ENCODE data around the gene C10orf71. TPM values are rescaled to one million over a fixed set of nuclear protein-coding genes. Genes with fewer than 3 reads are reported as not detected.

Gene C10orf71
- total RNA-seq, 1 experiment from 2014 or later, result not detected

- intact Hi-C loops (cut with micrococcal nuclease; ENCODE audit: unreplicated experiment), result no loop called here
- POLR2A ChIA-PET (ENCODE audit: low non-redundant PET), result no interaction called here
- no peak for DNase-seq (ENCODE audit: low spot score)
- BruUV-seq (replicated peaks), result no TSS peak
- no peaks in the 10 kb centered on the region for H3K9me3 ChIP-seq (ENCODE audit: low read depth, low read length, poor library complexity, severe bottlenecking)
- H3K27ac ChIP-seq (ENCODE audit: low read depth, low read length, poor library complexity, severe bottlenecking), result no peak overlapping the region
- no peaks in the 10 kb centered on the region for H3K36me3 ChIP-seq (ENCODE audit: insufficient read depth, low read length, poor library complexity, severe bottlenecking)
- CTCF ChIA-PET, result no interaction called here
- peaks cover 17% of the 10 kb centered on the region for H3K27me3 ChIP-seq (replicated peaks; ENCODE audit: insufficient read depth, low read depth, low read length, poor library complexity)
- H3K4me1 ChIP-seq (ENCODE audit: insufficient read depth, low read length, poor library complexity, severe bottlenecking), result no peaks in the 10 kb centered on the region
- no peak for TF ChIP-seq EZH2 (IDR thresholded peaks at IDR 0.05; ENCODE audit: borderline replicate concordance, low read depth, low read length, poor library complexity, severe bottlenecking)
- no peak for TF ChIP-seq CTCF (conservative IDR thresholded peaks at IDR 0.05; ENCODE audit: low read depth, low read length)
- H3K4me3 ChIP-seq (ENCODE audit: low read depth, low read length, poor library complexity, severe bottlenecking), result no peak overlapping the region
Observed at GRCh38 chr10:49278497-49278981, 20.4 kb upstream of the C10orf71 start.

- POLR2A ChIA-PET (ENCODE audit: low non-redundant PET), result no interaction called here
- TF ChIP-seq CTCF (conservative IDR thresholded peaks at IDR 0.05; ENCODE audit: low read depth, low read length), result no peak
- TF ChIP-seq EZH2 (IDR thresholded peaks at IDR 0.05; ENCODE audit: borderline replicate concordance, low read depth, low read length, poor library complexity, severe bottlenecking), result no peak
- intact Hi-C loops (cut with micrococcal nuclease; ENCODE audit: unreplicated experiment), result no loop called here
- Histone ChIP-seq H3K4me1 (ENCODE audit: insufficient read depth, low read length, poor library complexity, severe bottlenecking) (no peaks in the 10 kb centered on the region), H3K27me3 (replicated peaks; ENCODE audit: insufficient read depth, low read depth, low read length, poor library complexity) (peaks cover 17% of the 10 kb centered on the region), H3K9me3 (ENCODE audit: low read depth, low read length, poor library complexity, severe bottlenecking) (no peaks in the 10 kb centered on the region), H3K27ac (ENCODE audit: low read depth, low read length, poor library complexity, severe bottlenecking) (no peak overlapping the region), H3K36me3 (ENCODE audit: insufficient read depth, low read length, poor library complexity, severe bottlenecking) (no peaks in the 10 kb centered on the region), H3K4me3 (ENCODE audit: low read depth, low read length, poor library complexity, severe bottlenecking) (no peak overlapping the region)
- CTCF ChIA-PET, result no interaction called here
- BruUV-seq (replicated peaks), result no TSS peak
- DNase-seq (ENCODE audit: low spot score), result no peak
Observed at GRCh38 chr10:49279015-49279880, 19.7 kb upstream of the C10orf71 start.

- Histone ChIP-seq H3K27me3 (replicated peaks; ENCODE audit: insufficient read depth, low read depth, low read length, poor library complexity) (peaks cover 12% of the 10 kb centered on the region), H3K36me3 (ENCODE audit: insufficient read depth, low read length, poor library complexity, severe bottlenecking) (no peaks in the 10 kb centered on the region), H3K4me3 (ENCODE audit: low read depth, low read length, poor library complexity, severe bottlenecking) (no peak overlapping the region), H3K4me1 (ENCODE audit: insufficient read depth, low read length, poor library complexity, severe bottlenecking) (no peaks in the 10 kb centered on the region), H3K9me3 (ENCODE audit: low read depth, low read length, poor library complexity, severe bottlenecking) (no peaks in the 10 kb centered on the region), H3K27ac (ENCODE audit: low read depth, low read length, poor library complexity, severe bottlenecking) (no peak overlapping the region)
- TF ChIP-seq CTCF (conservative IDR thresholded peaks at IDR 0.05; ENCODE audit: low read depth, low read length) (no peak), EZH2 (IDR thresholded peaks at IDR 0.05; ENCODE audit: borderline replicate concordance, low read depth, low read length, poor library complexity, severe bottlenecking) (no peak)
- BruUV-seq (replicated peaks), result no TSS peak
- POLR2A ChIA-PET (ENCODE audit: low non-redundant PET), result no interaction called here
- DNase-seq (ENCODE audit: low spot score), result no peak
- CTCF ChIA-PET, result no interaction called here
- intact Hi-C loops (cut with micrococcal nuclease; ENCODE audit: unreplicated experiment), result no loop called here
Observed at GRCh38 chr10:49280001-49280408, 19.0 kb upstream of the C10orf71 start.
